GM12872 (cell line): ENCODE measurements around the gene EFS.

Source experiments
- CTCF ChIP-seq: IDR thresholded peaks from 3 replicates; pipeline ENCODE4 v1.5.1; 2011; ENCODE audit warnings: low read depth, mild to moderate bottlenecking, low read length, moderate library complexity; ENCODE audit not compliant: insufficient read depth

Gene EFS

GRCh38 chr14:23351681-23352505, 13.1 kb downstream of the EFS start:
- no peak for TF ChIP-seq CTCF

- TF ChIP-seq CTCF = no peak
These were observed 15.7 kb downstream of the EFS start for GRCh38 chr14:23349156-23349845.

GRCh38 chr14:23348297-23348655, 16.7 kb downstream of the EFS start:
- no peak for TF ChIP-seq CTCF

GRCh38 chr14:23347406-23348296, 17.3 kb downstream of the EFS start:
- TF ChIP-seq CTCF = no peak

GRCh38 chr14:23346693-23347405, 18.1 kb downstream of the EFS start:
- no peak for TF ChIP-seq CTCF

- TF ChIP-seq CTCF = no peak
These were observed 18.8 kb downstream of the EFS start for GRCh38 chr14:23345987-23346692.
